NCI-H82 treated with DMSO at 0.1 percent for 48 hours (cell line): ENCODE measurements around the gene RAB12.

Experiments used
- DNase-seq: peaks from one replicate; lab custom pipeline; 2025; ENCODE audit not compliant: unreplicated experiment; lab: John Stamatoyannopoulos, UW

RAB12 gene

DNA sequence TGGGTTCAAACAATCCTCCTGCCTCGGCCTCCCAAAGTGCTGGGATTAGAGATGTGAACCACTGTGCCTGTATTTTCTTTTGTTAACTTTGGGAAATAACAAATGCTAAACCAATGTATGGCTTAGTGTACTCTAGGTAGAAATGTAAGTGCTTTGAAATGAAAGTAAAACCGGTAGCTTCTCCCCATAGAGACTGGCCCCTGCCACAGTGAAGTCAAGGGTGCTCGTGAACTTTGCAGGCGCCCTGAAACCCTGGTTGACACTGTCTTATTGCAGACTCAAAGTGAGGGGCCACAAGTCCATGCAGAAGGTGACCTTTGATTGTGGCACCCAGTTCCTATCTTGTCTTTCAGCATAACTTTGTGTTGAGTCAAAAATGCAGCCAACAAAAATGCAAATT is 72.0 kb downstream of the RAB12 start:
- DNase-seq: no peak

DNA sequence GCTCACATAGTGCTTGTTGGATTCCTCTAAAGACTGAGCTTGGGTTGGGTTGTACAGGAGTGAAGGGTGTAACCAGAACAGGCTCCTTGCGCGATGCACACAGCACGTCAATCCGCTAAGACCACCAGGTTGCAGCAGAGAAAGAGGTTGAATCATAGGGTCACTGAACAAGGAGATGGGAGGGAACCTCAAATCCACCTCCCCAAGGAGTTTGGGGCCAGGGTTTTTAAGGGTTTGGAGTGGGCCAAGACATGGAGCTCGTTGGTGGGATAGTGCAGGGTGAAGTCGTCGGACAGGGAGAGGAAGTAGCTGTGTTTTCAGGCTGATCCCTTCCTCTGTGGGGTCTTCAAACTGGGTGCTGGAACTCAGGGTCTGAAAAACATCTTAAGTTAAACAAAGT is 75.3 kb downstream of the RAB12 start:
- no peak for DNase-seq

DNA sequence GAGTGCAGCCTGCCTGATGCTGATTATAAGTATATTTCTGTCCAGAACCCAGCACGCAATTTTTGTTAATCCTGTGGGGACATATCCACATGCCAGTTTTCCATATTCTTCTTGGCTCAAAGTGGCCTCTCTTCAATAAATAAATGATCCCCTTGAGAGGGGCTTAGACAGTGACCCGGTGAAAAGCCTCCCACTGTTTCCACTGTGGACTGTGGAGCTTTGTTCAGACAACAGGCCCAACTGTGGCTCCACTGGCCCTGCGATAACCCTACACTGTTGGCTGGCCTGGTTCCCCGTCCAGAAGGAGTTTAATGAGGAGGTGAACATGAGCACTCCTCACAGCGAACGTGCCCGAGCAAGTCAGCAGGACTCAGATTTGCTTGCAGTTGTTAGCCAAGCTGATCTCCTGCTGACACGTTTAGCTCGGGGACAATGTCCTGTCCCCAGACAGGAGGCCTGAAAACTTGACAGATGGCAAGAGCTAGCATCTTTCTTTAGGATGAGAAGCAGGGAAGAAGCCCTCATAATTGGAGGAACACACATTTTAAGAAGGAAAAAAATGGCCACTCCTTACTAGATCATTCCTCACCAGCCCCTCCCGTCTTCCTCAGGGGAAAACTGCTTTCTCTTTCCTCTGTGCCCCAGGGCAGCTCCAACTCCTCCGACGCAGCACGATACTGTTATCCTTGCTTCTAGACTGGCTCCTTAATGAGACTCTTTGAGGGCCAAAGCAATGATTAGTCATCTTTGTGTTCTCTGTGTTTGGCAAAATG is 76.1 kb downstream of the RAB12 start:
- DNase-seq: no peak

DNA sequence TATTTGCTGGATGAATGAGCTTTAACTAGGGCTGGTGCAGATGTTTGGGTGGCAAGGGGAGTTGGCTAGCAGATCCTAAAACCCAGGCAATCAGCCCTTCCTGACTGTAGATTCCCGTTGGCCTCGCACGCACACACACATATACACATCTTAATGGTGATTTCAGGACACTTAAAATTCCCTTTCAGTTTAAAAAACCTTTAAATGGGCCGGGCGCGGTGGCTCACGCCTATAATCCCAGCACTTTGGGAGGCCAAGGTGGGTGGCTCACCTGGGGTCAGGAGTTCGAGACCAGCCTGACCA is 76.6 kb downstream of the RAB12 start:
- no peak for DNase-seq

DNA sequence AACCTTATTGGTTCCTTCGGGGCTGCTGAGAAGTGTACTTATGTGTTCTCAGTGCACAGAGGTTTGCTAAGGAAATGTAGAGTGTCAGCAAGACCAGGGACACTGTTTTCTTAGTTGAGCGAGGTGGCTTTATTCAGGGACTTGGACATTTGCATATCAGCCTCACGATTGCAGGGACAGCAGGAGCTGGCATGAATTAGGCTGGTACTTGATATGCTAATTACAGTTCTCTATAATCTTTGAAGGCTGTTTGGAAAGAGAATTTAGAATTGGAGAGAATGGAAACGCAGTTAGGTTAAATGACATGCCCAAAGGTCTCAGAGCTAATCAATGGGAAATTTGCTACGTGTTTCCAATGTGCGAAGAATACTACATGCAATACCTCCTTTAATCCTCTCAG is 77.4 kb downstream of the RAB12 start:
- DNase-seq: no peak

DNA sequence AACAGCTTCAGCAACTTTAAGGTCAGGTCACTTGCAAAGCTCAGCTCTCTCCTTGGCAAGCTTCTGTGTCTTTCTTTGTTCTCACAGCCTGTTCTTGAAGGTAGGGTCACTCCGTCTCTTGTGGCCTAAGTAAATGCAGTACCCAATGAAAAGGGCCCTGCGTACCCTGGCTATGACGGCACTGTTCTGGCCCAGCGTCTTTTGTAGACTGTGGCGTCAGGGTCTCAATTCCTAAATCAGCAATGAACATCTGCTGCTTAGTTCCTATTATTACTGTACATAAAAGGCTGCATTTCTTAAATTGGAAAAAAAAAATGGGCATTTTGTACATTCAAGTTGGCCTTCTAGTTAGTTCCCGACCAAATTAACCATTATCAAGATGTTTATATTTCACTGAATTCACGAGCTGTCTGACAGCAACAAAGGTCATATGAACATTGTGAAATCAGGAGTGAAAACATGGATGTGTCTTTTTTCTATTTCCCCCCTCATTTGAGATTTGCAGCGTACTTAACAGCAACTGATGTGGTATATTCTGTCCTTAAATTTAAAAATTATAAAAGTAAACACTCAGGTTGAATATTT is 79.1 kb downstream of the RAB12 start:
- DNase-seq: no peak

DNA sequence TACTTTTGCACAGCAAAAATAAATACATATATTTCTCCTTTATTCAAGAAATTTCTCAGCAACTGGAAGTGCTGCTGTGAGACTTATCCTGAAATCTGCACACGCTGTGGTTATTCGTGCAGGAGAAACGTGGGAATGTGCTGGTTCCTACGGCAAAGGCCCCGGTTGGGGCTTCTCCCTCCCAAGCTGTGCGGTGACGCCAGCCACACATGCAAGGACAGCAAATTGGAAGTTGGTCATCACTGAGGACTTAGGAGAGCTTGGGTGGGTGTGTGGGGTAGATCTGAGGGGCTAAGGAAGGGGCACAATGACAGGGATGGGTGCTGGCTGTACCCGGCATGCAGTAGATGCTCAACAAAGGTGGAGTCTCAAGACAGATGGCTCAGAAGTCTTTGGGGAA is 79.6 kb downstream of the RAB12 start:
- no peak for DNase-seq
